Effector memory CD4-positive, alpha-beta T cell (primary cell): ENCODE measurements around the gene DBX1.

Experiments
- DNase-seq, 3 donors: peaks; one replicate each; pipeline ENCODE4 v3.0.0-alpha.2; 2020
- H3K27ac ChIP-seq: 2 replicates; pipeline ENCODE4 v1.7.0; 2013; ENCODE audit warnings: mild to moderate bottlenecking, low read length, moderate library complexity; ENCODE audit not compliant: insufficient read depth, poor library complexity, severe bottlenecking
- H3K27me3 ChIP-seq: replicated peaks from 2 replicates; pipeline ENCODE4 v1.7.0; 2013; ENCODE audit warnings: mild to moderate bottlenecking, low read length; ENCODE audit not compliant: insufficient read depth, control insufficient read depth, poor library complexity, severe bottlenecking
- H3K36me3 ChIP-seq: 2 replicates; pipeline ENCODE4 v1.7.0; 2013; ENCODE audit warnings: mild to moderate bottlenecking, low read length, moderate library complexity; ENCODE audit not compliant: control insufficient read depth, insufficient read depth
- H3K4me1 ChIP-seq: 2 replicates; pipeline ENCODE4 v1.7.0; 2013; ENCODE audit warnings: low read length, mild to moderate bottlenecking; ENCODE audit not compliant: control insufficient read depth, insufficient read depth, poor library complexity, severe bottlenecking
- H3K4me3 ChIP-seq: 2 replicates; pipeline ENCODE4 v1.7.0; 2013; ENCODE audit warnings: low read length, low read depth, mild to moderate bottlenecking; ENCODE audit not compliant: insufficient read depth, poor library complexity, severe bottlenecking
- H3K9me3 ChIP-seq: 2 replicates; pipeline ENCODE4 v1.7.0; 2013; ENCODE audit warnings: mild to moderate bottlenecking, low read length, moderate library complexity; ENCODE audit not compliant: control insufficient read depth

Gene DBX1

GRCh38 chr11:20161923-20162744 is 1.9 kb upstream of the DBX1 start:
- no peaks in the 10 kb centered on the region for H3K9me3 ChIP-seq
- no peak overlapping the region for H3K4me3 ChIP-seq
- H3K27ac ChIP-seq: no peak overlapping the region
- no peaks in the 10 kb centered on the region for H3K36me3 ChIP-seq
- DNase-seq: no peak
- H3K4me1 ChIP-seq: peaks cover 14% of the 10 kb centered on the region
- H3K27me3 ChIP-seq: peaks cover 73% of the 10 kb centered on the region

- H3K36me3 ChIP-seq: no peaks in the 10 kb centered on the region
- H3K27me3 ChIP-seq: peaks cover 77% of the 10 kb centered on the region
- H3K9me3 ChIP-seq: no peaks in the 10 kb centered on the region
- no peak for DNase-seq
- H3K4me1 ChIP-seq: peaks cover 20% of the 10 kb centered on the region
- no peak overlapping the region for H3K4me3 ChIP-seq
- no peak overlapping the region for H3K27ac ChIP-seq
Measured at GRCh38 chr11:20161230-20161918, 1.1 kb upstream of the DBX1 start.

GRCh38 chr11:20159466-20160381 is 551 bp downstream of the DBX1 start:
- H3K4me3 ChIP-seq: no peak overlapping the region
- no peak for DNase-seq
- H3K4me1 ChIP-seq: peaks cover 25% of the 10 kb centered on the region
- no peaks in the 10 kb centered on the region for H3K36me3 ChIP-seq
- H3K27me3 ChIP-seq: peaks cover 67% of the 10 kb centered on the region
- H3K9me3 ChIP-seq: no peaks in the 10 kb centered on the region
- H3K27ac ChIP-seq: no peak overlapping the region

- no peak overlapping the region for H3K4me3 ChIP-seq
- no peak overlapping the region for H3K27ac ChIP-seq
- peaks cover 25% of the 10 kb centered on the region for H3K4me1 ChIP-seq
- DNase-seq: no peak
- H3K36me3 ChIP-seq: no peaks in the 10 kb centered on the region
- peaks cover 57% of the 10 kb centered on the region for H3K27me3 ChIP-seq
- H3K9me3 ChIP-seq: no peaks in the 10 kb centered on the region
Measured at GRCh38 chr11:20158597-20159257, 1.5 kb downstream of the DBX1 start.

- no peak for DNase-seq
- Histone ChIP-seq H3K4me3 (peak overlapping the region; percentile 59), H3K4me1 (peaks cover 20% of the 10 kb centered on the region), H3K27ac (no peak overlapping the region), H3K27me3 (peaks cover 50% of the 10 kb centered on the region), H3K9me3 (no peaks in the 10 kb centered on the region), H3K36me3 (no peaks in the 10 kb centered on the region)
Measured at GRCh38 chr11:20157728-20158127, 2.5 kb downstream of the DBX1 start.

- Histone ChIP-seq H3K4me1 (peaks cover 20% of the 10 kb centered on the region), H3K36me3 (no peaks in the 10 kb centered on the region), H3K27ac (peak overlapping the region; percentile 0), H3K4me3 (peak overlapping the region; percentile 59), H3K27me3 (peaks cover 44% of the 10 kb centered on the region), H3K9me3 (no peaks in the 10 kb centered on the region)
- peak; percentile 3 to 31 (median 31) for DNase-seq
Measured at GRCh38 chr11:20156876-20157613, 3.2 kb downstream of the DBX1 start.

GRCh38 chr11:20156280-20156875 is 3.9 kb downstream of the DBX1 start:
- H3K4me3 ChIP-seq: peak overlapping the region; percentile 59
- H3K27me3 ChIP-seq: peaks cover 38% of the 10 kb centered on the region
- no peaks in the 10 kb centered on the region for H3K36me3 ChIP-seq
- peak overlapping the region; percentile 0 for H3K27ac ChIP-seq
- peak; percentile 24 to 45 (median 42) for DNase-seq
- no peaks in the 10 kb centered on the region for H3K9me3 ChIP-seq
- peaks cover 20% of the 10 kb centered on the region for H3K4me1 ChIP-seq

- H3K9me3 ChIP-seq: no peaks in the 10 kb centered on the region
- H3K27me3 ChIP-seq: peaks cover 32% of the 10 kb centered on the region
- H3K4me3 ChIP-seq: peak overlapping the region; percentile 59
- no peak for DNase-seq
- H3K4me1 ChIP-seq: peaks cover 20% of the 10 kb centered on the region
- H3K27ac ChIP-seq: no peak overlapping the region
- no peaks in the 10 kb centered on the region for H3K36me3 ChIP-seq
Measured at GRCh38 chr11:20155683-20156279, 4.5 kb downstream of the DBX1 start.
